Left forelimb (tissue), 1 donor: ENCODE results near the gene URM1.

Experiments
- DNase-seq: peaks from one replicate; pipeline ENCODE4 v3.0.0-alpha.2; 2018; ENCODE audit warnings: low spot score

The URM1 gene

GRCh38 chr9:128349125-128349524, 22.0 kb upstream of the URM1 start:
- DNase-seq: no peak

- no peak for DNase-seq
Observed at GRCh38 chr9:128349772-128350171, 21.4 kb upstream of the URM1 start.

GRCh38 chr9:128355451-128355850, 15.7 kb upstream of the URM1 start:
- no peak for DNase-seq

DNA sequence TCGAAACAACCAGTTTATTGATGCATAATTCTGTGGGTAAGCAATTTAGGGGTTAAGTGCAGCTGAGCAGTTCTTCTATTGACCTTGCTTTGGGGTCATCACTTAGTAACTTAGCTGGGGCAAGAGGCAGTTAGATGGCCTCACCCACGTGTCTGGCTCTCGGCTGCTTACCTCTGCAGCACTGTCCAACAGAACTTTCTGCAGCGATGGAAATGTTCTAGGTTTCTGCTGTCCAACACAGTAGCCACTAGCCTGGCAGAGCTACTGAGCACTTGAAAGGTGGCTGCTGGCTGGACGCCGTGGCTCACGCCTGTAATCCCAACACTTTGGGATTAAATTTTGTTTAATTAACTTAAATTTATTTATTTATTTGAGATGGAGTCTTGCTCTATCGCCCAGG, 13.1 kb upstream of the URM1 start:
- DNase-seq: no peak

- DNase-seq: no peak
Observed at GRCh38 chr9:128358861-128359260, 12.3 kb upstream of the URM1 start.

DNA sequence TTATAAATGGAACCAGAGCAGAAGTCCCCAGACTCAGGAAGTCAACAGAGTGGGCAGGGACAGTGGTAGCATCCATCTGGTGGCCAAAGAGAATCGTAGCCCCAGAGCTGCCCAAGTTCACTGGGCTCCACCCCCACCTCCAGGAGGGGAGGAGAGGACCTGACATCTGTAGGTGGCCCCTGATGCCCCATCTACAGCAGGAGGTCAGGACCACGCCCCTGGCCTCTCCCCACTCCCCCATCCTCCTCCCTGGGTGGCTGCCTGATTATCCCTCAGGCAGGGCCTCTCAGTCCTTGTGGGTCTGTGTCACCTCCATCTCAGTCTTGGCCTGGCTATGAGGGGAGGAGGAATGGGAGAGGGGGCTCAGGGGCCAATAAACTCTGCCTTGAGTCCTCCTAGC, 10.3 kb upstream of the URM1 start:
- no peak for DNase-seq

DNA sequence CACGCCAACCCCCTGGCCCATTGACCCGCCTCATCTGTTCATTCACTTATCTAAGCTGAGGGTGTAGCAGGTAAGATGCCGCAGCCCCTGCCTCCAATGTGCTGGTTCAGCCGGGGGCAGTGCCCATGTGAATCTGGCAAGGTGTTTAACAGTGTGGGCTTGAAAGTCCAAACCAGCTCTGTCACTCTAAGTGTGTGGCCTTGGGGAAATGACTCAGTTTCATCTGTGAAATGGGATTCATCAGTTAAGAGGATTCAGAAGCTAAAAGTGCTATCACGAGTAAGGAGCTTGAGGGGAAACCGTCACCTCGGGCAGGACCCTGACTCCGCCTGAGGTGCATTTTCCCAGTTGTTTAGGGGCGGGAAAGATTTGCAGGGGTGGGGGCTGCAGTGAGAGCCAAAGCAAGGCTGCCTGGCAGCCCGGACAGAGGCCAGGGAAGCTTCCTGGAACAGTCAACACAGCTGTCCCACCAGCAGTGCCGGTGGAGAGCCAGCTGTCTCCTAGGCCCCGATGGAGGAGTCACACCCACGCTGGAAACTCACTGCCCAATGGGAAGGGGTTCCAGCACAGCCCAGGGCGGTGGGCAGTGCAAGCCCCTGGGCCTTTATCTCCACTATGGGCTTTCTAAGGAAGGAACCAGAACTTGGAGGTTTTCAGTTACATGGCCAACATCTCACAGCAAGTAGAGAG, 9.7 kb upstream of the URM1 start:
- DNase-seq: no peak

DNA sequence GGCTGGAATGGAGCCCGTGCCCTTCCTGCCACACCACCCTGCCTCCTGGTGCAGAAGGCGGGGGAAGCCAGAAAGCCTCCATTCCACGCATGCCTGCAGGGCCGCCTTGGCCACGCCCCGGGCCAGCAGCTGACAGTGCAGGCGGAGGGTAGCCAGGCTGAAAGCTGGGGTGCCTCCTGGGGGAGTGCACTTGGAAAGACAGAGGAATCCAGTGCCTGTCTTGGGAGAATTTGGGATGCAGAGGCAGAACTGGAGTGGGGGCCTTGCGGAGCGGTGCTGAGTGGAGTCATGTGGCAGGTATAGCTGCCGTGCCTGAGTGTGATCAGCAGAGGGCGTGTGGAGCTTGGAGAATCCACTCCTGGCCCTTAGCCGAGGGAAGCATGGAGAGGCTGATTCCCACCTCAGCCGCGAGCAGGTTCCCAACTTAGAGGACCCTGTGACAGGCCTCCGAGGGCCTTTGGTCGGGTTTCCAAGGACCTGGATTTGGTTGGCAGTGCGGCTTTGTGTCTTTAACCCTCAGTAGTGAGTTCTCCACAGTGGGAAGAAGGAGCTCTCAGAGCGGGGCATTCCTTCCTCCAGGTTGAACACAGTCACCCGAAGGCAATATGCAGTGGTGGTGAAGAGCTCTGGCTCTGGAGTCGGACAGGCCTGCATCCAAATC, 9.1 kb upstream of the URM1 start:
- peak; percentile 88 for DNase-seq

DNA sequence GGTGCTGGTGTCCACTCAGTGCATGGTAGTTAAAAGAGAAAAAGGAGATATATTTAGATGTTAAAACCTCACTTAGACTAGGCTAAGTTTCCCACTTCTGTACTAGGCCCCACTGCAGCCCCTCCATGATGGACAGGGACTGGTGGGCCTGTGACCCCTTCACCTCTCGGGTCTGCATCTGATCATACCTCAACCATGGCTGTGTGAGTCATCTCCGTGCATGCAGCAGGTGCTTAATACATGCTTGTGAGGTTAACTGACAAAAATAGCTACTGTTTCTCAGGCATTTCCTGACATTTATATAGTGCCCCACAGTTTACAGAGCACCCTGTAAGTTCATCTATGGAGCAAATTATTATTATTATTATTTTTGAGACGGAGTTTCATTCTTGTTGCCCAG, 8.4 kb upstream of the URM1 start:
- DNase-seq: no peak

DNA sequence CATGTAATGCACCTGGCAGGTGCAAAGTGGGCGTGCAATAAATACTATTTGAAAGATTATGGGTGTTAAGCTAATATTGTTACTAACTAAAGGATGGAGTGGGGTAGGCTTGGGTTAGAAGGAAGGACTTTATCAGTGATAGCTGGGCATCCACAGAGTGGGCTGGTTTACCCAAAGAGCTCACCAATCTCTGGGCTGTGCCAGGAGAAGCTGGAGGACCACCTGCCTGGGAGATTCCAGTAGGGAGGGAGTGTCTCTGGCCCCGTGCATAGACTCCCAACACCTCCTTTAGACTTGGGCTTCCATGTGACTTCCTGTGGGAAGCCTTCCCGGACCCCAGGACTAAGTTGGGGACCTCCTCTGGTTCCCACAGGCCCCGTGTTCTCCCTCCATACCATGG, 5.6 kb upstream of the URM1 start:
- DNase-seq: no peak

GRCh38 chr9:128369024-128369706, 2.0 kb upstream of the URM1 start:
- no peak for DNase-seq

DNA sequence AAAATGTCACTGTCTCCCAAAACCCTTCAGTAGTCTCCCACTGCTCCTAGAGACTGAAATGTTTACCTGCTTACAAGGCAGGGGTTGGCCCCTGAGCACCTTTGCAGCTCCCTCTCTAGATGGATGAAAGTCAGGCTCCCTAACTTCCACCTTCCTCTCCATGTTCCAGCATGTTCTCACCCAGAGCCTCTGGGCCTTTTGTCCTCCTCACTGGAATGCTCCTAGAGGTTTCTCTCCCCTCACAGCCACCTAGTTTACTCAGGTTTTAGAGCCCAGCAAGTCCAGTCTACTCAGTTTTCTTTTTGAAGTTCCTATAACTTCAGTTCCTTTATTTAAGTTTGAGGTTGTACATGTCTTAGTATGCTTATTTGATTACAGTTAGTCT, 815 bp upstream of the URM1 start:
- DNase-seq: no peak

- no peak for DNase-seq
Observed at GRCh38 chr9:128371630-128372117, 500 bp downstream of the URM1 start.

DNA sequence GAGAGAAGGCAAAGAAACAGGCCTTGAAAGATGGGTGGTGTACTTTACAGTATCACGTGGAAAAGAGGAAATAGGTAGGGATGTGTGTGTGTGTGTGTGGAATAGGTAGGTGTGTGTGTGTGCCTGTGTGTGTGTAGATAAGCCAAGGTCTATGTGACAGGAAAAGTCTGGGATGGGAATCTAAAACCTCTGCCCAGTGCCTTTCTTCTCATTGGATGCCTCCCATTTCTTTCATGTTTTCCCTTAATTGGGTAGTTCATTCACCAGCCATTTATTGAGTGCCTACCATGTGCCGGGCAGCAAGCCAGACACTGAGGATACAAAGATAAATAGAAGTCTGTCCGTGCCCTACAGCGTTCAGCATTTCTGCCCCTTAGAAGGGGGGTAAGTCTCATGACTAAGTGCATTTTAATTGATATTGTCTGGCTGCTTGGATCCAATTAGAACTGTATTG, 1.0 kb downstream of the URM1 start:
- no peak for DNase-seq

- DNase-seq: no peak
Observed at GRCh38 chr9:128372784-128373183, 1.6 kb downstream of the URM1 start.

DNA sequence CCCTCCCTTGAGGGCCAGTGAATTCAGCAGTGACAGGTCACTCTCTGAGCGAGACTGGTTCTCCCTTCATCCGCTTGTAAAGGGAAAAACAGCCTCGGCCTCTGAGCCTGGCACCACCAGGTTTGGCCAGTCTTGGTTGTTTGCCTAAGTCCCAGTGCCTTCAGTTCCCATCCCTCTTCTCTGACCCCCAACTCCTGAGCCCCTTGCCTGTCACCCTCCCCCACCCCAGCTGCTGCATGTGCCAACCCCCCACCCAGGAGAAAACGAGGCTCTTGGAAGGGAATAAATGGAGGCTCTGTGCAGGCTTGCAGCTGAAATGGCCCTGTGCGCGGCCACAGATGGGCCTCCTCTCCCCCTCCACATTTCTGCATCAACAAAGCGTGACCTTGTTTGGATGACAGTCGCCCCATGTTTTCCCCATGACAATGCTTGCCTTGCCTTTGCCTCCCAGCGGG, 3.1 kb downstream of the URM1 start:
- no peak for DNase-seq

DNA sequence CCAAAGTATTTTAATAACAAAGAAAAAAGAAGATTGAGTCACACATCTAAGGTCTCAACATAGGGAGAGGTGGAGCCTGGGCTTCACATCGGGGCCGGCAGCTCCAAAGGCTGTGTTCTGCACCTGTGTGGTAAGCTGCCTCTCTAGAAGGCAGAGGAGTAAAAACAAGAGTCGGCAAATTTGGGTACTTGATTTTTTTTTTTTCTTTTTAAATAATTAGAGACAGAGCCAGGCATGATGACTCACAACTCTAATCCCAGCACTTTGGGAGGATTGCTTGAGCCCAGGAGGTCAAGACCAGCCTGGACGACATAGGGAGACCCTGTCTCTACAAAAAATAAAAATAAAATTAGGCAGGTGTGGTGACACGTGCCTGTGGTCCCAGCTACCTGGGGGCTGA, 4.7 kb downstream of the URM1 start:
- DNase-seq: no peak

- no peak for DNase-seq
Observed at GRCh38 chr9:128382261-128382660, 11.1 kb downstream of the URM1 start.

DNA sequence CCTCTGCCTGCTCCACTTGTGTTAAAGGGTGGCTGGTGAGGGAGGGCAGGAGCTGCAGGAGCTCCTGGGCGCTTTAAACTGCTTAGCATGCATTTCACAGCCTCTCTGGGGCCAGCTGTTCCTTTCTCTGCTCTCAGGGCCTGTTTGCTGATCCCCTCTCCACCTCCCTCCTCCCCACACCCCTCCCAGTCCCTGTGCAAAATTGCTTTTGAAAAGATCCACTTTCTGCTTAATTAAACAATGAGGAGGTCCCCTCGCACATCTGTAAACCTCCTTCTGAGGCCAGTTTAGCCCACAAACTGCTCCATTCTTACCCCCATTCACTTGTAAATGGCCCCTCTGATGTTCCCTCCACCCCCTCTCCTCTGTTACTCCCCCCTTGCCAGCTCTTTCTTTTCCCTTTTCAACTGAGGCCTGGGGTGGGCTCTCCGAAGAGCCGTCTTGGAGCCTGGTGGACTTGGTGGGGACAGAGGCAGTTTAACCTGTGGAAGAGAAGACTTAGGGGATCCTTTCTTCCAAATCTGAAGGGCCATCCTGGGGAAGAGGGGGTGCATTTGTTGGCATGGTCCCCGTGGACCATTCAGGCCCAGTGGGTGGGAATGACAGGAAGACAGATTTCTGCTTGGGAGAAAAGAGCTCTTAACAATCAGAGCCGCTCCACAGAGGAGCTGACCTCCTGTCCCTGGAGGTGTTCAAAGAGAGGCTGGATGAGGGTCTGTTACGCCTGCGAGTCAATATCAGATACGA, 12.0 kb downstream of the URM1 start:
- DNase-seq: no peak

DNA sequence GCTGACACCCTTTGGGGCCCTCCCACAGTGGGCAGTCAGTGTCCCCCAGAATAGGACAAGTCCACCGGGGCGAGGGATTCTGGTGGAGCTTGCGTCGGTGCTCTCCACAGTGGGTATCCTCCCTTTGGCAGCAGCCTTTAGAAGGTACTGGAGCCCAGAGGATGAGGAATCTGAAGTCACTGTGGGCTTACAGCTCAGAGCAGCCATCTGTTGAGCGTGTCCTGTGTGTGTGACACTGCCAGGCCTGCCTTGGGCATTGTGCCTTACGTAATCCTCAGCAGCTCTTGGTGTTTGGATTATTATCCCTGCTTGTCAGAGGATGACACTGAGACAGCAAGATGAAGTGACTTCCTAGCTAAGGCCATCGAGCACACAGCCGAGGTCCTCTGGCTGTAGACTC, 12.6 kb downstream of the URM1 start:
- no peak for DNase-seq

- no peak for DNase-seq
Observed at GRCh38 chr9:128384801-128385495, 13.8 kb downstream of the URM1 start.
